HG03432 (cell line): ENCODE measurements around the gene FAM3D.
"Not testable (repeated sequence)": the region's sequence is repeated elsewhere in the genome, so short reads cannot be mapped to it uniquely, and the experiment has no call there.

Experiments used
- ATAC-seq: cut with Tn5 transposase; IDR thresholded peaks from one replicate; pipeline ENCODE4 v1.9.1; 2021; ENCODE audit warnings: mild to moderate bottlenecking, moderate library complexity; ENCODE audit not compliant: unreplicated experiment

FAM3D gene, protein sequence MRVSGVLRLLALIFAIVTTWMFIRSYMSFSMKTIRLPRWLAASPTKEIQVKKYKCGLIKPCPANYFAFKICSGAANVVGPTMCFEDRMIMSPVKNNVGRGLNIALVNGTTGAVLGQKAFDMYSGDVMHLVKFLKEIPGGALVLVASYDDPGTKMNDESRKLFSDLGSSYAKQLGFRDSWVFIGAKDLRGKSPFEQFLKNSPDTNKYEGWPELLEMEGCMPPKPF

DNA sequence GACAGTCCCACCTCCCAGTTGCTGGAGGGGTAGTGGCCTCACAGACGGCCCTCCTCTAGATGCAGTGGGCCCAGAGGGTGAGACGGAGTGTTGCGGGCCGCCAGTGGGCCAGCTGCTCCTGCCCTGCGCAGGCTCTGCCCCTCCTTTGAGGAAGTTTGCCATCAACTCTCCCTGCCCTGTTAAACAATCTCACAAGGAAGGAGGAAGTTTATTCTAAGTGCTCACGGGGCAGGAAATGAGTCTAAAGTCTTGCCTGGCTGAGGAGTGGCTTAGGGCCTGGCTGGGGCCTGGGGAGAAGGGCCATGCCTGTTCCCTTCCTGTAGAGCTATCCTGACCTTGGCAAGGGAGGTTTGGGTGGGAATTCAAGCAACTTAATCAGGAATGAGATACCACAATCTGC lies at the start of gene FAM3D:
TSS of gene FAM3D (minus strand) at position 92 of the 400 bp plus-strand sequence. CDS start 11,211 bp downstream, outside the sequence.
- no peak for ATAC-seq

DNA sequence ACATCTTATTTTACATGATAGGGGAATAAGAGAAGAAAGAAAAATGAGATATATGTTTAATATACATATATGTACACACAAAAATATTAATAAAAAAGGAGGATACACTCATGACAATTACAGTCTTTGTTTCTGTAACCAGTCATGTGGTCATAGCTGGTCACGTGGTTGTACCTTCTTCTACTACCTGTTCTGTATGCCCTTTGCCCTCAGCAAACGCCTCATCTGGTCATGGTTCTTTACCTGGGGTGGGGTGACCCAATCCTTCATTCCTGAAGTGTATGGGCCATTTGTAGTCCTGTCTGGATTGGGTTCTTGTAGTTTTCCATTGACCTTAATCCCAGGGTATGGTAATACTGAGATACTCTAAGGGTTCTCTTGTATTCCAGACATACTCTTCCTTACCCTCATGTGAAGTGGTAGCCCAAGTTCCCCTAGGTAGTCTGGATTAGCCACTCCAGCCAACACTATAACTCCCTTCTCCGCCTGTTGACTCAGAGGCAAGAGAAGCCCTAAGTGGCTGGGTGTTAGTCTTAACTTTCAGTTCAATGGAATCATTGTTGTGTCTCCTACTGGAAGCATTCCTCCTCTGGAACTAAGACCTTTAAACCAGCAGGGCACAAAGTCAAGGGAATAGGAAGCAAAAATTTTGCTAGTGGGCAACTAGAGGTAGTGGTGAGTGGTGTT lies 47.3 kb upstream of the FAM3D start:
- ATAC-seq = no peak

DNA sequence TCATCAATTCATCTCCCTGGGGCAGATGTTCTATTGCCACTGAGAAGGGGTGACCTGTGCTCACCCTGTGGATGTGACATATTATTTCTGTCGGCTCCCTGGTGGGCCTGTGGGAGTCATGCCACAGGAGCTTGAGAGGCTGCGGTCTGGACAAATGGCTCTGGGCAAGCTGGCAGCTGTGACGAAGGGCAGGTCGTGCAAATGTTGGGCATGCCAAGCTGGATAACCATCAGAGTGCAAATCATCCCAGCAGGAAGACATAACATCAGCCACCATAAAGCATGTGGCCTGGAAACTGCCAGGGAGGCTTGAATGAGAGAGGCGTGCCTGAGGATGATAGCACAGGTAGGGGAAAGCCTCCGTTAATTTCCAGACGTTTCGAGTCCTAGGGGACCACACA lies 45.3 kb upstream of the FAM3D start:
- no peak for ATAC-seq

DNA sequence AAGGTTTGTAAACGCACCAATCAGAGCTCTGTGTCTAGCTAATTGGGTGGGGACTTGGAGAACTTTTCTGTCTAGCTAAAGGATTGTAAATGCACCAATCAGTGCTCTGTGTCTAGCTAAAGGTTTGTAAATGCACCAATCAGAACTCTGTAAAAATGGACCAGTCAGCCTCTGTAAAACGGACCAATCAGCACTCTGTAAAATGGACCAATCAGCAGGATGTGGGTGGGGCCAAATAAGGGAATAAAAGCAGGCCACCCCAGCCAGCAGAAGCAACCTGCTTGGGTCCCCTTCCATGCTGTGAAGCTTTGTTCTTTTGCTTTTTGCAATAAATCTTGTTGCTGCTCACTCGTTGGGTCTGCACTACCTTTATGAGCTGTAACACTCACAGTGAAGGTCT lies 42.4 kb upstream of the FAM3D start:
- not testable (repeated sequence) for ATAC-seq

DNA sequence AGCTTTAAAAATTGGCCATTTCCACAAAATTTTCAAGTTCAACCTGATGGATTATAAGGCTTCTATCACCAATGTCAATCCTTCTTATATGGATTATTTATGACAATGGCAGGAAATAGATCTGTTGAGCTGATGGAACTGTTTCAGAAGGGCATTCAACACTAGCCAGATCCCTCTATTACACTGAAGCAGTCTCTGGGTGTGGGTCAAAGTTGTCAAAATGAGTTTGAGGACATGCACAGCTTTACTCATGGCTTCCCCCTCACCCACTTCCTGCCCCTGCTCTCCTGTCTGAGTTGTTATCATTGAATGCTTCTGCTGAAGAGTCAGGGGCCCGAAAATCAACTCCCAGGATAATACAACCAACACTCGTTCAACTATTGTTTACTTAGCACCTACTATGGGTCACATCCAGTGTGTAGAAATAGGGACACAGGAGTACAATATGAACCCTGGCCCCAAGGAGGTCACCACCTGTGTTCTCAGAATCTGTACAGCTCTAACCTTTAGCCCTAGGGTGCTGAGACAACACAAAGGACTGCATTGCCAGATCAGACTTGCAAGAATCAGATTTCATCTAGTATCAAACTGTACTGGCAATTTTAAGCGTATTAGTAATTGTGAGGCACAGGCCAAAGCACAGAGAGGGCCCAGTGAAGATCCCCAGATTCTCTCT lies 41.7 kb upstream of the FAM3D start:
- no peak for ATAC-seq

DNA sequence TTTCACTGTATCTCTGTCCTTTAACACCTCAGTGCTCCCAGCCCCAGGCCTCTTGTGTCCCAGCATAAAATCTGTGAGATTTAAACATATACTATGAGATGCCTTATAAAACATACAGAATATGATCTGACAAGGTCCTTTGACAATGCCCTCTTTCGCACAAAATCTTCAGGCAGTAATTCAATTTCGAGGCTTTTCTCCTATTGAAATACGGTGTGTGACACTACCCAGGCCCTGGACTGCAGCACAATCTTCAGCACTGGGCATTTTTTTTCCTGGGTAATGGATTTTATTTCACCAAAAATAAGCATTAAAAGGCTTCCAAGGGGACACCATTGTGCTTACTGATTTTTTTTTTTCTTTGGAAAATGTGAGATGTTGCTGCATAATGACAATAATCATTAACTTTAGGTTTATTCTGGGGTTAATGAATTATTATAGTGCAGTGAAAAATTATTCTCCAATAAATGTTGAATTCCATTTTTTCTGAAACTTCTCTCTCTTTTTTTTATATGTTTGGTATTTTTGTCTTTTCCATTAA lies 40.9 kb upstream of the FAM3D start:
- no peak for ATAC-seq

DNA sequence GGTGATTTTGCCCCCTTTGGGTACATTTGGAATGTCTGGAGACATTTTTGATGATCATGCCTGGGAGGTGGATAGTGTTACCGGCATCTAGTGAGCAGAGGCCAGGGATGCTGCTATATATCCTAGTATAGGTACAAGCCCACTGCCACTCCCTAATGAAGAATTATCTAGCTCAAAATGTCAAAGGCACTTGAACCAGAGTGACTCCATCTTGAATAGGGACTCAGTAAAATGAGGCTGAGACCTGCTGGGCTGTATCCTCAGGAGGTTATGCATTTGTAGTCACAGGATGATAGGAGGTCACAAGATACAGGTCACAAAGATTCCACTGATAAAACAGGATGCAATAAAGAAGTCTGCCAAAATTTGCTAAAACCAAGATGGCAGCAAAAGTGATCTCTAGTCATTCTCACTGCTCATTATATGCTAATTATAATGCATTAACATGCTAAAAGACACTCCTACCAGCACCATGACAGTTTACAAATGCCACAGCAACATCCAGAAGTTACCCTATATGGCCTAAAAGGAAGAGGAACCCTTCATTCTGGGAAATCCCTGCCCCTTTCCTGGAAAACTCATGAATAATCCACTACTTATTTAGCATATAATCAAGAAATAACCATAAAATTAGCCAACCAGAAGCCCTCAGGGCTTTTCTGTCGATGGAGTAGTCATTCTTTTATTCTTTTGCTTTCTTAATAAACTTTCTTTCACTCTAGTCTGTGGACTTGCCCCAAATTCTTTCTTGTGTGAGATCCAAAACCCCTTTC lies 40.0 kb upstream of the FAM3D start:
- ATAC-seq = no peak

DNA sequence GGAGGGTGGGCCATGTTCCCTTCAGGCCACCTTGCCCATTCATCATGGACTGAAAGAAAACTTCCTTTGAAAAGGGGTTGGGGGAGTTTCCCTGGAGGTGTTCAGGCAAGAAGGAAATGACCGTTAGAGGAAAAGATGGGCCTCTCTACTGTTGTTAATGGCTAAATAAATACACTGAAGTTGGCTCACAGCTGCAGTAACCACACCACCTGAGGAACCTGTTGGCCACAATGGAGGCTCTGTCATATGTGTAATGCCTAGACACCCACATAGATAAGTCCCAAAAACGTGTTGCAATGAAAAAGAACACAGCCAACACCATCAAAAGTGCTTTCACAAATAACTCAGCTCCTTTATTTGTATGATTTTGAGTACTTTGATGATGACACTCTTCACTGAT lies 38.2 kb upstream of the FAM3D start:
- ATAC-seq = peak; percentile 63

DNA sequence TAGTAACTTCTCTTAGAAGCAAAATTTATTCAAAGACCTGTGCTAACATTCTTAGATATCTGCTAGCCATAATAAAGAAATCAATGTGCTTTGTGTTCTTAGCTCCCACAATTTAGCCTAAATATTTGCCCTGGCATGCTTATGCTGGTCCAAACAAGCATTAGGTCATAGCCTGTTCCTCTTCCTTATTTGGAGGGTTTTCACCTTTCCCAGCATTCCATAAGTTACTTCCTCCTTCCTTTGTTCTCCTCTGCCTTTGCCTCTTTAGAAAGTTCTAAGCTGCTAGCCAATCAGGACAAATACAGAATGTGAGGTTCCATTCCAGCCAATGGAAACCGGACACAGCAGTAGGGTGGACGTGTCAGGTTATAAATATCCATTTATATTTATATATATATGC lies 37.7 kb upstream of the FAM3D start:
- ATAC-seq = not testable (repeated sequence)

DNA sequence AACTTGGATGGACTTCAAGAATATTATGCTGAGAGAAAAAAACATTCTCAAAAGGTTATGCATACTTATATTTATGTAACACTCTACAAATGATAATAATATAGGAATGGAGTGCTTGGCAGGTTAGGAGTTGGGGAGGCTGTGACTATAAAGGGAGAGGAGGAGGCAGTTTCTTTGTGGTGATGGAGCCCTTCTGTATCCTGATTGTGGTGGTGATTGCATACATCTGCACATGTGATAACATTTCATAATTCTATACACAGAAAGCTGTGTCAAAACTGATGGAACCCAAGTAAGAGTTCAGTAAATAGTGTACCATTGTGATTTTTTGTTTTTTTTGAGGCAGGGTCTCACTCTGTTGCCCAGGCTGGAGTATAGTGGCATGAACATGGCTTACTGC lies 31.7 kb upstream of the FAM3D start:
- no peak for ATAC-seq

DNA sequence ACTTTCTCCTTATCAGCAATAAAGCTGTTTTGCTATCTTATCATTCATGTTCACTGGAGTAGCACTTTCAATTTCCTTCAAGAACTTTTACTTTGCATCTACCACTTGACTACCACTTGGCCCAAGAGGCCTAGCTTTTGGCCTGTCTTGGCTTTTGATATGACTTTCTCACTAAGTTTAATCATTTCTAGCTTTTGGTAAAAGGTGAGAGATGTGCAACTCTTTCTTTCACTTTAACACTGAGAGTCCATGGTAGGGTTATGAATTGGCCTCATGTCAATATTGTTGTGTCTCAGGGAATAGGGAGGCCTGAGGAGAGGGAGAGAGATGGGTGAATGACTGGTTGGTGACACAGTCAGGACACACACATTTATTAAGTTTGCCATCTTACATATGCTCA lies 31.0 kb upstream of the FAM3D start:
- ATAC-seq = peak; percentile 78

DNA sequence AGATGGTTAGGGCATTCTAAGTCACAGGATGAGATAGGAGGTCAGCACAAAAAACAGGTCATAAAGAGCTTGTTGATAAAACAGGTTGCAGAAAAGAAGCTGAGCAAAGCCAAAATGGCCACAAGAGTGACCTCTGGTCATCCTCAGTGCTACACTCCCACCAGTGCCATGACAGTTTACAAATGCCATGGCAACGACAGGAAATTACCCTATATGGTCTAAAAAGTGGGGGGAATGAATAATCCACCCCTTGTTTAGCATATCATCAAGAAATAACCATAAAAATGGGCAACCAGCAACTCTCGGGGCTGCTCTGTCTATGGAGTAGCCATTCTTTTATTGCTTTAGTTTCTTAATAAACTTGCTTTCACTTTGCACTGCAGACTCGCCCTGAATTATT lies 30.2 kb upstream of the FAM3D start:
- ATAC-seq = not testable (repeated sequence)

DNA sequence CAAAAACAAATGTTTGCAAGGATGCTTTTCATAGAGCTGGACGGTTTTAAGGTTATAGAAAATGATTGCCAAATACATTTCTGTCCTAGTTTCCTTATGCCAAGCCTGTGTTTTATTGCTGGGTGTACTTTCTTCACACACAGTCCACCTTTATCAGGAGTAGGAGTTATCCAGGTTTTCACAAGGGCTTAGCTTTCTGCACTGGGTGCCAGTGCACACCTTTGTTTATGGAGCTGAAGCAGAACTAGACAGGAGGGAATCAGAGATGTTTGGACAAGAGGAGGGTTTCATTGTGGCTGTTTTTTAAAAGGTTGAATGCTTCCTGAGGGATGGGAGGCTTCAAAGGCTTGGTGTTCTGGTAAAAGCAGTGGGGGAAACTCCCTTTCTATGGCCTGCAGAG lies 29.5 kb upstream of the FAM3D start:
- no peak for ATAC-seq

DNA sequence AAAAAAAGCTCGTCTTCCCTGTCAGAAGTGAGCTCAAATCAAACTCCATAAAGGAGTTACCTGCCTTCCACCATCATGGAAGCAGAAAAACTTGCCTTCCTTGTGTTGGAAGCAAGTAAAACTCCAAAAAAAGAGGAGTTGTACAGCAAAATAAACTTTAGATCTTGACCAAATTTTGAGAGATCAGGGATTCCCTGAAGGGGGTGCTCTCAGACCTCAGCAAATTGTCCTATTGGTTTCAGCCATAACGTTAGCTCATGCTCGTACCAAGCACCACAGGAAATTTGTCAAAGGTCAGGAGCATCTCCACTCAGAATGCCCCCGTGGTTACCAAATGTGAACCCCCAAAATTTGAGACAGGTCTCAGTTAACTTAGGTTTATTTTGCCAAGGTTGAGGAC lies 28.7 kb upstream of the FAM3D start:
- not testable (repeated sequence) for ATAC-seq

DNA sequence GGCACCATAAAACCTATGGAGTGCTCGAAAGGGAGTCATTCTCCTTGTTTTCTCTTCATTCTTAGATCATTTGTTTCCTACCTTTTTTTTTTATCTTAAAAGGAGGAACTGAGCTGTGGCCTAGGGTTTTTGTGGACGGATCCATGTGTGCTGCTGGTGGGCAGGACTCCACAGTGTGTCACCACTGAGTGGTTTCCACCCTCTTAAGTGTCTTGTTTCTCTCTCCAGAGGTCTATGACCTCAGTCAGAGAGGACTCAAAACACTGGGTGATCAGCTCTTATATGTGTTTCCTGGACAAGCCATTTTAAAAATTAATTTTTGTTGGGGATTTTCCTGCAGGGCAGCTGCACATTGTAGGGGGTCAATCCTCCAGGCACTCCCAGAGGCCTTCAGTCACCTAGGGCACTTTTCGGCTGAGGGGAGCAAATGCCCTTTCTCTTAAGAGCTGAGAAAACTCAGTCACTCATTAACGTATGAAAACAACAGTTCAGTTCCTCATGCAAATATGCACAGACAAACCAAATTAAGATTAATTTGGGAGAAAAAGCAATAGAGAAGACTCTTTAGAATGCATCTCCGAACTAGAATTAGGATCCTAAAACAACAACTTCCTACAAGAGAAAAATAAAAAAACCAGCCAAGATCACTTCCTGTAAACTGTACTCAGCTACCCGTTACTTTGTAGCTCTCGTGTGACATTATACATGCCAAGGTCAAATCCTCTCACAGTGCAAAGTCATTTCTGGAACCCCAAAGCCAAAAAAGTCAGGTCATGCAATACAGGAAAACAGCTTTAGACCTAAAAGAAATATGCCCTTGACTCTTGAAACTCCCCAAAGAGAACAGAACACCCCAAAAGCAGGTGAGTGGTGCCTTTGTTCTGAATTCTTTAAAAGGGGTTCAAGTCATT lies 27.6 kb upstream of the FAM3D start:
- ATAC-seq = peak; percentile 70

DNA sequence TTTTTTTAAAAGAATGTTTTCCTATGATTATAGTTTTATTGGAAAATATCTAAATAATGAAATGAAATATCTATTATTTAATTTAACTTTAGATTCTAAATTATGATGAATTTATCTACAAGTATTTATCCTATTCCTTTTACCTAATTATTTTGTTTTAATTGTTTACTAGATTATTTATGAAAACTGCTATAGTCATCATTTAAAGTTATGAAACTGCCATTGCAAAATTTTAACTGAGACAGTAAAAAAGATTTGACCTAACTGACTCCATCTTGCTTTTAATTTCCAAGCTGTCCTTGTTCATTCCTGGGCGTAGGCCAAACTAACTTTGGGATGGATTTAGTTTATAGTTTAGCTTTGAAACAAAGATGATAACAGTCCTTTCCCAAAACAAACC lies 25.9 kb upstream of the FAM3D start:
- no peak for ATAC-seq

DNA sequence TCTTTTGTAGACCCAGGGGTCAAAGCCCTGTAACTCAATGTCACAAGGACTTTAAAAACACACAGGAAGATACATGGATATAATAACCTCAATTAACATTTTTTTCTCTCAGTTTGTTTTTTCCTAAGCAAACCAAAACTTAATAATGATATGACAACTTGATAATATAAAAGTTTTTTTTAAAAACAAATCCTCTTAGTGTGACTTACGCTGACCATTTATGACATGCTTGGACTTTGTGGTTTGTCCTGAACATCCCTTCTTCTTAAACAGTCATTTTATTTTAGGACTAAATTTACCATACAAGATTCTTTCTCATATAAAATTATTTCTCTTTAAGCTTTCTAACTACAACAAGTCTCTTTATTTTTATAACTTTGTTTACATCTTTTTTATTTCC lies 25.4 kb upstream of the FAM3D start:
- no peak for ATAC-seq

DNA sequence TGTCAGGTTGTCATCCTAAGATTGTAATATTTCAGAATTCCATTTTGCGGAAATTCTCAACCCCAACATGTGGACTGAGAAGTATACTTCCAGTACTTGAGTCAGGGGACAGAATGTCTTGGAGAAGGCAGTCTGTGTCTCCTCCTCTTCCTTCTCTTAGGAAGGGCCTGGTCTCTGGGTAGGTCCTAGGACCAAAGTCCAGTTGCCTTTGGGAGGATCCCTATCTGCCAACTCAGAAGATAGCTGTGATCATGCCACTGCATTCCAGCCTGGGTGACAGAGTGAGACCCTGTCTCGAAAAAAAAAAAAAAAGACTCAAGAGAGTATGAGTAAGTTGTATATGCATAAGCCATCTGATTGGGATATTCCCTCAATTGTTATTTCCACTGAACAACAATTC lies 23.9 kb upstream of the FAM3D start:
- ATAC-seq = no peak

DNA sequence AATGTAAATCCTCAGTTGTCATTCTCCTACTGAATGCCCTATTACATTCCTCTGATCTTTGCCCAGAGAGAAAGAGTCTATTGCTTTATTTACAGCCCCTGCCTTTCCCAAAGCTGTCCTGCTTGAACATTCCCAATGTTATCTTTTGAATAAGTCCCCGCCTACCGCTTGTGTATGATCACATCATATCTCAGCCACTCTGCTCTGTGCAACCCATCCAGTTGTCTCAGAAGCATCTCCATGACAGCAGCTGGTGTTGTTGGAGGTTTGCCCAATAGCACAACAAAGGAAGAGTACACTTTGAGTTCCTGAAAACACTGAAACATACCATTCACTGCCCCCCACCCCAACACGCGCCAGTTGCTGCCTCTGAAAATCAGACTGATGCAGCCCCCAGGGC lies 22.0 kb upstream of the FAM3D start:
- ATAC-seq = no peak

DNA sequence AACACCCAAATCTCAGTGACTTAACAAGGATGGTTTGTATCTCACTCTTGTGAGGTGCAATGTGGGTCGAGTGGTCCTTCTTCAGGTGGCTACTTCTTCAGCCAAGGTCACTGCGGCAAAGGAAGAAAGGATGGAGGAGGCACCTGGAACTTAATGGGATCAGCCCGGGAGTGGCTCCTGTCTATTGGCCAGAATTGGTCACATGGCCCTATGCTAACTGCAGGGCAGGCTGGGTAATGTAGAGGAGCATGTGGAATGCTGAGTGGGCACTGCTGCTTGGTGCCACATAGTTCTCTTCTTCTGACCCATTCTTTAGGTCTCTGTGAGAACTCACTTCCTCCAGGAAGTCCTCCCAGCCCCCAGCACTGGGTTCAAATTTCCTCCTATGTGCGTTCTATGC lies 20.3 kb upstream of the FAM3D start:
- ATAC-seq = no peak
